ENCODE measurements around the gene METTL25.

GRCh38 chr12:82507686-82508085, 149.4 kb downstream of the METTL25 start:
- TF ChIP-seq CTCF (conservative IDR thresholded peaks at IDR 0.05; ENCODE audit: low read length) (no peak), EZH2phosphoT487 (IDR thresholded peaks at IDR 0.05; ENCODE audit: borderline replicate concordance, low read depth, low read length) (no peak)
